ENCODE results near the gene ABL1.

ABL1 gene

GRCh38 chr9:130921300-130921988 lies 86.4 kb downstream of the ABL1 start:
- no peak for DNase-seq

GRCh38 chr9:130921989-130922892 lies 87.2 kb downstream of the ABL1 start:
- no peak for DNase-seq

GRCh38 chr9:130922893-130923610 lies 88.0 kb downstream of the ABL1 start:
- no peak for DNase-seq

GRCh38 chr9:130923611-130924447 lies 88.8 kb downstream of the ABL1 start:
- no peak for DNase-seq

GRCh38 chr9:130924448-130924788 lies 89.4 kb downstream of the ABL1 start:
- no peak for DNase-seq

- DNase-seq = no peak
Measured at GRCh38 chr9:130925050-130925678, 90.1 kb downstream of the ABL1 start.

GRCh38 chr9:130927338-130927737 lies 92.3 kb downstream of the ABL1 start:
- DNase-seq = no peak

- no peak for DNase-seq
Measured at GRCh38 chr9:130927995-130928900, 93.2 kb downstream of the ABL1 start.

GRCh38 chr9:130929571-130930038 lies 94.6 kb downstream of the ABL1 start:
- DNase-seq = no peak

GRCh38 chr9:130930132-130930803 lies 95.2 kb downstream of the ABL1 start:
- DNase-seq = no peak

- no peak for DNase-seq
Measured at GRCh38 chr9:130930804-130931349, 95.8 kb downstream of the ABL1 start.

- DNase-seq = no peak
Measured at GRCh38 chr9:130931508-130932254, 96.6 kb downstream of the ABL1 start.

- DNase-seq = no peak
Measured at GRCh38 chr9:130932255-130933079, 97.4 kb downstream of the ABL1 start.

GRCh38 chr9:130933114-130934046 lies 98.3 kb downstream of the ABL1 start:
- DNase-seq = no peak

- DNase-seq = no peak
Measured at GRCh38 chr9:130934246-130934645, 99.2 kb downstream of the ABL1 start.

- DNase-seq = no peak
Measured at GRCh38 chr9:130934702-130935647, 99.9 kb downstream of the ABL1 start.

Measured in NCI-H748 treated with DMSO at 0.1 percent for 48 hours (cell line).